SU-DHL-6 (cell line): ENCODE measurements around the gene RADIL.

Source experiments
- CTCF ChIP-seq: fragments of 200-600 bp; sonication (generic); IDR thresholded peaks from one replicate; pipeline ENCODE4 v1.5.1; 2017; ENCODE audit warnings: antibody characterized with exemption, mild to moderate bottlenecking, low read length, moderate library complexity; ENCODE audit not compliant: insufficient read depth, poor library complexity, severe bottlenecking
- EZH2phosphoT487 ChIP-seq: fragments of 200-600 bp; sonication (generic), shearing (Covaris generic); conservative IDR thresholded peaks from 2 replicates; pipeline ENCODE4 v1.6.1; 2018; ENCODE audit warnings: mild to moderate bottlenecking, antibody characterized with exemption, low read length, moderate library complexity, mixed read lengths

DNA sequence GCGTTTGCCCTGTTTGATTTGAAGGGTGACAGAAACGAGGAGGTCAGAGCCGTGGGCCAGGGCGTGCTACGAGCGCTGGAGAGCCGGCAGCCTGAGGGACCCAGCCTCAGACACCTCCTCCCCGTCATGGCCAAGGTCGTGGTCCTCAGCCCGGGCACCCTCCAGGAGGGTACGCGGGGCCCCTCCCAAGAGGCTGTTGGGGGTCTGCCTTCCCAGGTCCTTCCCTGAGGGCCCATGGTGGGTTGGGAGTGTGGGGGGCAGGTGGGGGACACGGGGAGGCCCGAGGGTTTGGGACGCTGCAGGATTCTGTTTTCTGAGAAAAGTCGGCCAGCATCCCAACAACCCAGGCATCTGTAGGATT is 100.2 kb downstream of the RADIL start:
- TF ChIP-seq CTCF (no peak), EZH2phosphoT487 (no peak)
